ENCODE data around the gene RPTOR. TPM values are rescaled to one million over a fixed set of nuclear protein-coding genes. Genes with fewer than 3 reads are reported as not detected.

Gene RPTOR
- total and polyA plus RNA-seq, 10 of the 15 experiments (the other 5 are each of a cell fraction or from before 2014, with no cell fraction given): 0.18 to 32.1 (median 7.8) TPM

GRCh38 chr17:80907281-80907680 is 362.6 kb downstream of the RPTOR start:
- Histone ChIP-seq H3K4me1 (ENCODE audit: control insufficient read depth, insufficient read depth, low read length) (peaks cover 33% of the 10 kb centered on the region), H3K27ac (ENCODE audit: control insufficient read depth, insufficient read depth) (no peak overlapping the region), H3K36me3 (ENCODE audit: control insufficient read depth in 2 of 2, insufficient read depth in 2 of 2, low read length in 1 of 2) (peaks cover 6 to 7% of the 10 kb centered on the region in 2 experiments; a peak in 3 of 4 replicates), H3K9me3 (replicated peaks; ENCODE audit: control insufficient read depth, insufficient read depth, low read length) (peaks cover 1% of the 10 kb centered on the region; the same call in 2 of the 3 replicates), H3K79me2 (ENCODE audit: control insufficient read depth, insufficient read depth, low read length) (no peaks in the 10 kb centered on the region), H2AFZ (ENCODE audit: control insufficient read depth, low read depth, low read length) (no peak overlapping the region), H3K9ac (ENCODE audit: control insufficient read depth, insufficient read depth, low read length) (no peak overlapping the region), H4K20me1 (ENCODE audit: control insufficient read depth, insufficient read depth) (no peaks in the 10 kb centered on the region), H3K27me3 (replicated peaks in 1 of 2; ENCODE audit: control insufficient read depth in 2 of 2, insufficient read depth in 2 of 2, low read length in 1 of 2) (no peaks in the 10 kb centered on the region), H3K4me2 (ENCODE audit: control insufficient read depth, insufficient read depth) (no peak overlapping the region), H3K4me3 (no peak overlapping the region)
- POLR2A ChIA-PET: no interaction called here
- intact Hi-C loops (cut with micrococcal nuclease; ENCODE audit: unreplicated experiment) (no loop called here), in situ Hi-C loops (cut with MboI) (no loop called here)
- no TSS peak for BruUV-seq (replicated peaks)
- CTCF ChIA-PET: no interaction called here
- WGBS (ENCODE audit: insufficient coverage, insufficient replicate concordance, low lambda C conversion rate, missing lambda C conversion rate): 96% methylated on average over 12 of the region's 12 CpGs
- SMC1A ChIA-PET (ENCODE audit: uncharacterized antibody, unreplicated experiment): no interaction called here
- ATAC-seq (no peak), DNase-seq (ENCODE audit: low read depth, low spot score) (no peak), FAIRE-seq (no peak)
- TF ChIP-seq CBX5 (IDR thresholded peaks at IDR 0.05; ENCODE audit: low read depth) (no peak), TARDBP (IDR thresholded peaks at IDR 0.05; ENCODE audit: borderline replicate concordance) (no peak), ATF3 (IDR thresholded peaks at IDR 0.05; ENCODE audit: borderline replicate concordance, extremely low read depth, low read depth, low read length) (no peak), LARP7 (IDR thresholded peaks at IDR 0.05) (no peak), SMARCA5 (IDR thresholded peaks at IDR 0.05) (no peak), TBL1XR1 (IDR thresholded peaks at IDR 0.05; ENCODE audit: low read depth, low read length) (no peak), CHD2 (IDR thresholded peaks at IDR 0.05; ENCODE audit: borderline replicate concordance, low read depth, low read length) (no peak), REST (IDR thresholded peaks at IDR 0.05; ENCODE audit: low read depth, low read length) (no peak), SMAD1 (IDR thresholded peaks at IDR 0.05; ENCODE audit: low read depth, partially characterized antibody) (no peak), YY1 (IDR thresholded peaks at IDR 0.05; ENCODE audit: low read depth, low read length) (no peak), BRCA1 (IDR thresholded peaks at IDR 0.05; ENCODE audit: low read depth, low read length) (no peak), NBN (IDR thresholded peaks at IDR 0.05) (no peak), MLLT1 (IDR thresholded peaks at IDR 0.05) (no peak), NR2F1 (conservative IDR thresholded peaks at IDR 0.05) (no peak), ZNF274 (IDR thresholded peaks at IDR 0.05; ENCODE audit: insufficient read depth, insufficient read length) (no peak), FOXK2 (IDR thresholded peaks at IDR 0.05) (no peak), FOXM1 (IDR thresholded peaks at IDR 0.05; ENCODE audit: low read depth, low read length) (no peak), BMI1 (IDR thresholded peaks at IDR 0.05; ENCODE audit: borderline replicate concordance) (no peak)
- RAD21 ChIA-PET (ENCODE audit: unreplicated experiment): no interaction called here
